HEK293 (cell line): ENCODE data around the gene NOS1AP.

ENCODE experiments used
- ATF2 ChIP-seq: fragments of 450-650 bp; formaldehyde crosslinking; IDR thresholded peaks from 2 replicates; pipeline ENCODE4 v1.5.1; 2016; ENCODE audit warnings: missing biosample characterization, missing genetic modification characterization, low read depth
- PRDM10 ChIP-seq: fragments of 450-650 bp; formaldehyde crosslinking; IDR thresholded peaks from 2 replicates; pipeline ENCODE4 v1.5.1; 2016; ENCODE audit warnings: missing biosample characterization, missing genetic modification characterization
- SCRT2 ChIP-seq: fragments of 450-650 bp; formaldehyde crosslinking; IDR thresholded peaks from 2 replicates; pipeline ENCODE4 v1.5.1; 2016; ENCODE audit warnings: missing biosample characterization, missing genetic modification characterization
- ZNF16 ChIP-seq: fragments of 450-650 bp; formaldehyde crosslinking; IDR thresholded peaks from 2 replicates; pipeline ENCODE4 v1.5.1; 2016; ENCODE audit warnings: low read depth, missing biosample characterization, missing genetic modification characterization
- ZNF239 ChIP-seq: fragments of 450-650 bp; formaldehyde crosslinking; IDR thresholded peaks from 2 replicates; pipeline ENCODE4 v1.5.1; 2016; ENCODE audit warnings: missing biosample characterization, missing genetic modification characterization
- ZNF292 ChIP-seq: fragments of 450-650 bp; formaldehyde crosslinking; IDR thresholded peaks from 2 replicates; pipeline ENCODE4 v1.5.1; 2016; ENCODE audit warnings: low read depth, missing biosample characterization, missing genetic modification characterization, borderline replicate concordance
- ZNF518A ChIP-seq: fragments of 450-650 bp; formaldehyde crosslinking; conservative IDR thresholded peaks from 2 replicates; pipeline ENCODE4 v1.5.1; 2016; ENCODE audit warnings: low read depth, missing biosample characterization, missing genetic modification characterization
- ZNF549 ChIP-seq: fragments of 450-650 bp; IDR thresholded peaks from 2 replicates; pipeline ENCODE4 v1.5.1; 2018; ENCODE audit warnings: missing biosample characterization, missing genetic modification characterization, mild to moderate bottlenecking, inconsistent platforms, moderate library complexity
- ZNF561 ChIP-seq: fragments of 450-650 bp; IDR thresholded peaks from 2 replicates; pipeline ENCODE4 v1.5.1; 2018; ENCODE audit warnings: missing biosample characterization, missing genetic modification characterization, borderline replicate concordance
- ZNF623 ChIP-seq: fragments of 450-650 bp; formaldehyde crosslinking; IDR thresholded peaks from 2 replicates; pipeline ENCODE4 v1.5.1; 2016; ENCODE audit warnings: missing biosample characterization, missing genetic modification characterization
- ZNF660 ChIP-seq: fragments of 450-650 bp; IDR thresholded peaks from 2 replicates; pipeline ENCODE4 v1.5.1; 2018; ENCODE audit warnings: missing biosample characterization, mild to moderate bottlenecking, missing genetic modification characterization
- ZNF670 ChIP-seq: fragments of 450-650 bp; formaldehyde crosslinking; IDR thresholded peaks from 2 replicates; pipeline ENCODE4 v1.5.1; 2016; ENCODE audit warnings: missing biosample characterization, missing genetic modification characterization, low read depth
- TF ChIP-seq, protein P1 (sequence below): fragments of 450-650 bp; formaldehyde crosslinking; IDR thresholded peaks from 2 replicates; pipeline ENCODE4 v1.5.1; 2016; ENCODE audit warnings: missing biosample characterization, missing genetic modification characterization
- TF ChIP-seq, protein P2 (sequence below): fragments of 450-650 bp; formaldehyde crosslinking; IDR thresholded peaks from 2 replicates; pipeline ENCODE4 v1.5.1; 2016; ENCODE audit warnings: missing biosample characterization, missing genetic modification characterization

DNA sequence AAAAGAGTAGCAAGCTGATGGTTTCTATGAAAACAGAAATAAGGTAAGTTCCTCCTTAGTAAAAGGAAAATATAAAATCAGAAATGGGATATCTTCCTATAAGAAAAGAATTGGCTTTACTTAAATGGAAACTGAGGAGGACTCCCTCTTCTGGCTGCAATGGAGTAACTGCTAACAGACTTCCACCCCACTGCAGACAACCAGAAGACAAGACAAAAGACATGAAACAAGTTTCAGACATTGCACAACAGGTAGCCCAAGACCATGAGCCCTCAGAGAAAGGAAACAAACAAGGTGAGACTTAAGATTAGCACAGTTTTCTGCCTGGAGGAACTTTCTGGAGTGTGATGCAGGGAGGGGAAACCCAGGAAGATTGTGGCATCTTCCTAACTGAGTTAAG, 28.8 kb upstream of the NOS1AP start:
- TF ChIP-seq ZNF549 (tag by site-specific recombination) (no peak), ZNF518A (tag by site-specific recombination) (no peak), ZNF16 (tag by site-specific recombination) (no peak), ZNF239 (tag by site-specific recombination) (no peak), ZNF623 (tag by site-specific recombination) (no peak), ATF2 (no peak), ZNF660 (tag by site-specific recombination) (no peak), ZNF292 (tag by site-specific recombination) (no peak), PRDM10 (tag by site-specific recombination) (no peak), SCRT2 (tag by site-specific recombination) (no peak), ZNF670 (tag by site-specific recombination) (no peak), ZNF561 (tag by site-specific recombination) (no peak)
- TF ChIP-seq, protein P1, sequence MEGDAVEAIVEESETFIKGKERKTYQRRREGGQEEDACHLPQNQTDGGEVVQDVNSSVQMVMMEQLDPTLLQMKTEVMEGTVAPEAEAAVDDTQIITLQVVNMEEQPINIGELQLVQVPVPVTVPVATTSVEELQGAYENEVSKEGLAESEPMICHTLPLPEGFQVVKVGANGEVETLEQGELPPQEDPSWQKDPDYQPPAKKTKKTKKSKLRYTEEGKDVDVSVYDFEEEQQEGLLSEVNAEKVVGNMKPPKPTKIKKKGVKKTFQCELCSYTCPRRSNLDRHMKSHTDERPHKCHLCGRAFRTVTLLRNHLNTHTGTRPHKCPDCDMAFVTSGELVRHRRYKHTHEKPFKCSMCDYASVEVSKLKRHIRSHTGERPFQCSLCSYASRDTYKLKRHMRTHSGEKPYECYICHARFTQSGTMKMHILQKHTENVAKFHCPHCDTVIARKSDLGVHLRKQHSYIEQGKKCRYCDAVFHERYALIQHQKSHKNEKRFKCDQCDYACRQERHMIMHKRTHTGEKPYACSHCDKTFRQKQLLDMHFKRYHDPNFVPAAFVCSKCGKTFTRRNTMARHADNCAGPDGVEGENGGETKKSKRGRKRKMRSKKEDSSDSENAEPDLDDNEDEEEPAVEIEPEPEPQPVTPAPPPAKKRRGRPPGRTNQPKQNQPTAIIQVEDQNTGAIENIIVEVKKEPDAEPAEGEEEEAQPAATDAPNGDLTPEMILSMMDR (tag by site-specific recombination) = no peak
- TF ChIP-seq, protein P2, sequence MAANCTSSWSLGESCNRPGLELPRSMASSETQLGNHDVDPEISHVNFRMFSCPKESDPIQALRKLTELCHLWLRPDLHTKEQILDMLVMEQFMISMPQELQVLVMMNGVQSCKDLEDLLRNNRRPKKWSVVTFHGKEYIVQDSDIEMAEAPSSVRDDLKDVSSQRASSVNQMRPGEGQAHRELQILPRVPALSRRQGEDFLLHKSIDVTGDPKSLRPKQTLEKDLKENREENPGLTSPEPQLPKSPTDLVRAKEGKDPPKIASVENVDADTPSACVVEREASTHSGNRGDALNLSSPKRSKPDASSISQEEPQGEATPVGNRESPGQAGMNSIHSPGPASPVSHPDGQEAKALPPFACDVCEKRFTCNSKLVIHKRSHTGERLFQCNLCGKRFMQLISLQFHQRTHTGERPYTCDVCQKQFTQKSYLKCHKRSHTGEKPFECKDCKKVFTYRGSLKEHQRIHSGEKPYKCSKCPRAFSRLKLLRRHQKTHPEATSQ (tag by site-specific recombination) = no peak
